ENCODE measurements around the gene DBET. TPM values are rescaled to one million over a fixed set of nuclear protein-coding genes. Genes with fewer than 3 reads are reported as not detected.
"Not testable (repeated sequence)": the region's sequence is repeated elsewhere in the genome, so short reads cannot be mapped to it uniquely, and the experiment has no call there.

The DBET gene
- polyA plus RNA-seq, 1 donor from 2014 or later = not detected

DNA sequence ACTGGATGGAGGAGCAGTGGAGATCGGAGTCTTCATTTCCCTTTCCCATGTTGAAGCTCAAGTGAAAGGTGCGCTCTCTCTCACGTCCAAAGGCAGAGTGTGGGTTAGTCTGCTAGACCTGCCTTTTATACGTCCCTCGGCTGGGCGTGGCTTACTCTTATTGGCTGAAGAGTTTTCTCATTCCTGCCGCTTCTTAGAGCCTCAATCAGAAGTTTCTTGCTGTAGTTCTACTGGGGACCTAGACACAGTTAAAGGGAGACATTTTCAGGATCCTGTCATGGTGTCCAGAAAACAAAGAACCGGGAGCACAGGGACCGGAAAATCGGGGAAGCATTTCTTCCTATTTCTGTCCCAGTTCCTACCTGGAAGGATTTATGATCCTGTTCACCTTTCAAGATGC, 37.1 kb upstream of the DBET start, which contains the start of gene FRG2:
Gene FRG2 (minus strand): TSS at position 101 of the 400 bp plus-strand sequence. CDS start 52 bp downstream, at position 49.
- H3K36me3 Mint-ChIP-seq, H3K27me3 Mint-ChIP-seq, H3K4me3 Mint-ChIP-seq, H3K4me1 Mint-ChIP-seq, H3K27ac Mint-ChIP-seq, H3K9me3 Mint-ChIP-seq: not testable (repeated sequence)

DNA sequence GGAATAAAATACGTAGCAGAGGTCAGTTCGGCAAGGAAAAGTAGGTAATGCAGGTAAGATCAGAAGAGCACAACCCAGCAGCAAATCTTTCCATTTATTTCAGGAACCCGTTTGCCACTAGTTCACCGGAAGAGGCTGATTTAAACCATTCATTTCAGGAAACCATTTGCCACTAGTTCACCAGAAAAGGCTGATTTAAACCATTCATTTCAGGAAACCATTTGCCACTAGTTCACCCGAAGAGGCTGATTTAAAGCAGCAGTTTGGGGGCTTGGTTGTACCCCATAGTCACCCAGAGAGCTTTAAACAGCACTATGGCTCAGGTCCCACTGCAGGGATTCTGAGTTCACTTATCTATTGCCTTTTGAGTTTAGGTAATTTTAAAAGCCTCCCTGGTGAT, 33.0 kb upstream of the DBET start:
- not testable (repeated sequence) for H3K27ac Mint-ChIP-seq, H3K9me3 Mint-ChIP-seq, H3K4me3 Mint-ChIP-seq, H3K36me3 Mint-ChIP-seq, H3K4me1 Mint-ChIP-seq, H3K27me3 Mint-ChIP-seq

DNA sequence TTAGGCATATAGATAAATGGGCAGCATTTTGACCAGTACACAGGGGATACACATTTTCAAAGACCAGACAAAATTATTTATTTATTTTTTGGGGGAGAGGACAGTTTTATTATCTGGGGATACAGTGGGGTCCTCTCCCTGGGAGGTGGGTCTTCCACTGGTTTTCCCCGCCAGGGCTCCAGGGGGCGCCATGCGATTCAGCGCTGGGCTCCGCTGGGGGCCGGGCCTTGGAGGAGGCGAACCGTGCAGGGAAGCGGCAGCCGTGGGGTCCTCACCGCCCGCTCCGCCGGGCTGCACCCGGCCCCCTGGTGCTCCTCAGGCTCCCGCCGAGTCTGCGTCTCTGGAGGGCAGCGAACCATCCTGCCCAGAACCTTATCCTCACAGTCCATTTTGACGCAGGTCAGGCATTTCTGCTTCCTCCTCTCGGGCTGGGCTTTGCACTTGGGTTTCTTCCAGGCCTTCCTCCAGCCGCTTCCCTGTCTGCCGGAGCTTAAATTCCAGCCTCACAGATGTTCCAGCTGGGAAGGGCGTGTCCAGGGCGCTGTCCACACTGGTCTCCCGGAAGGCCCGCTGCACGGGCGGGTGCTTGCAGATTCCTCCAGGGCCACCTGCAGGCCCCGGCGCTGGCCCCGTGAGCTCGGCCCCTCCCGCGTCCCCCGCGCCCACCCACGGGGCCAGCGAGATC, 26.5 kb upstream of the DBET start:
- H3K27ac Mint-ChIP-seq, H3K9me3 Mint-ChIP-seq, H3K4me1 Mint-ChIP-seq, H3K36me3 Mint-ChIP-seq, H3K27me3 Mint-ChIP-seq: not testable (repeated sequence)
- peak overlapping the region in 2 of 4 donors; percentile 9 to 43 for H3K4me3 Mint-ChIP-seq

GRCh38 chr4:190040873-190041272, 23.4 kb upstream of the DBET start:
- not testable (repeated sequence) for H3K27me3 Mint-ChIP-seq

DNA sequence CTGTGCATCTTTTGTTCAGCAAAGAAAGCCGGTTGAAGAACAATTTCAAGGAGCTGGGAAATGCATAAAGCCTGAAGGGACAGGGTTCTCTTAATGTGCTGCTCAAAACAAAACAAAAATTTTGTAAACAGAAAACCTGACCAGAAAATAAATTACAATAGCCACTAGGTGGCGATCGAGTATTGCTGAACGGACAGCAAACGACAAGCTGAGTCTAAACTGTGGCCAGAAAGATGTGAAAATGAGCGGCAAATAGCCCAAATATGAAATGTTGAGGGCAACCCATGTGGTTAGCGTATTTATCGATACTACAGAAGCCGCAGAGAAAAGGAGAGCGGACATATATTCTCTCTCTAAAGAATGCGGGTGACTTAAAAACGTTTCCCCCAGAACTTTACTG, 16.7 kb upstream of the DBET start:
- H3K27ac Mint-ChIP-seq, H3K9me3 Mint-ChIP-seq, H3K4me1 Mint-ChIP-seq, H3K27me3 Mint-ChIP-seq, H3K4me3 Mint-ChIP-seq, H3K36me3 Mint-ChIP-seq: not testable (repeated sequence)

More at GRCh38 chr4:190040873-190041272, 23.4 kb upstream of the DBET start:
- not testable (repeated sequence) for H3K4me3 Mint-ChIP-seq, H3K4me1 Mint-ChIP-seq, H3K27ac Mint-ChIP-seq, H3K9me3 Mint-ChIP-seq, H3K36me3 Mint-ChIP-seq

- not testable (repeated sequence) for H3K27me3 Mint-ChIP-seq, H3K4me3 Mint-ChIP-seq, H3K4me1 Mint-ChIP-seq, H3K36me3 Mint-ChIP-seq, H3K9me3 Mint-ChIP-seq, H3K27ac Mint-ChIP-seq
Measured at GRCh38 chr4:190049378-190050239, 14.7 kb upstream of the DBET start.

DNA sequence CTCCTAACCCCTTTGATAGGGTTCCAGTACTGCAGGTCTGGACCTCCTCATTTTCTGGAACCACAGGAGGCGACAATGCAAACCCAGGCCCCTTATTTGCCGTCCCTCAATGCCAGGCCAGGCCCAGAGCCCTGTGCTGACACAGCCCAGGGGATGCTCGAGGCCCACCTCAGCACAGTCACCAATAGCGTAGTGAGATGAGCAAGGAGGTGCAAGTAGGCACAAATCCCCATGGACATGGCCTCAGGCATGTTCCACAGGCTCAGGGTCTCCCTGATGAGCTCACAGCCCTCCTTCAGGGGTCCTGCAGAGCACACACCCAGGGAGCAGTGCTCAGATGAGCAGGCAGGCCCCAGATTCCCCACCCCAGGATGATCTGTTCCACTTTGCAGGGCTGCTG, 5.3 kb upstream of the DBET start:
- H3K4me3 Mint-ChIP-seq, H3K27me3 Mint-ChIP-seq, H3K9me3 Mint-ChIP-seq, H3K27ac Mint-ChIP-seq, H3K4me1 Mint-ChIP-seq, H3K36me3 Mint-ChIP-seq: not testable (repeated sequence)

DNA sequence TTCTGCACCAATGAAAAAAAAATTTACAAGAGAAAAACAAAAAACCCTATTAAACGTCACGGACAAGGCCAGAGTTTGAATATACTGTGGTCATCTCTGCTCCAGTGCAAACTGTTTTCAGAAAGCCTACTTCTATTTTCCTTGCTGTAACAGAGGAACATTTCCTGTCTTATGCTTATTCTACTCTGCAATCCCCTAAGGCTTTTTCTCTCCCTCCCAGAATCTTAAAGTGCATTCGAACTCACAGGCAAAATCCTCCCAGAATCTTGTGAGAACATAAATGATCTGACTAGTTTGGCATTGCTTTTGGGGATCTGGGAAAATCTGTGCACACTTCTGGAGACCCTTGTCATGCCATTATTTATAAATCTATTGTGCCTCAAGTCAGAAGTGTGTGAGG, 503 bp downstream of the DBET start:
- not testable (repeated sequence) for H3K9me3 Mint-ChIP-seq, H3K27ac Mint-ChIP-seq, H3K4me1 Mint-ChIP-seq, H3K4me3 Mint-ChIP-seq, H3K27me3 Mint-ChIP-seq, H3K36me3 Mint-ChIP-seq

- H3K36me3 Mint-ChIP-seq, H3K9me3 Mint-ChIP-seq, H3K4me1 Mint-ChIP-seq, H3K27me3 Mint-ChIP-seq, H3K27ac Mint-ChIP-seq, H3K4me3 Mint-ChIP-seq: not testable (repeated sequence)
Measured at GRCh38 chr4:190068351-190068750, 4.0 kb downstream of the DBET start.

DNA sequence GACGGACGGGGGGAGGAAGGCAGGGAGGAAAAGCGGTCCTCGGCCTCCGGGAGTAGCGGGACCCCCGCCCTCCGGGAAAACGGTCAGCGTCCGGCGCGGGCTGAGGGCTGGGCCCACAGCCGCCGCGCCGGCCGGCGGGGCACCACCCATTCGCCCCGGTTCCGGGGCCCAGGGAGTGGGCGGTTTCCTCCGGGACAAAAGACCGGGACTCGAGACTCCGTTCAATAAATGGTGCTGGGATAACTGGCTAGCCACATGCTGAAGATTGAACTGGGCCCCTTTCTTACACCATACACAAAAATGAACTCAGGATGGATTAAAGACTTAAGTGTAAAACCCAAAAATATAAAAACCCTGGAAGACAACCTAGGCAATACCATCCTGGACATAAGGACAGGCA, 28.8 kb downstream of the DBET start:
- not testable (repeated sequence) for H3K36me3 Mint-ChIP-seq, H3K4me3 Mint-ChIP-seq, H3K27me3 Mint-ChIP-seq, H3K4me1 Mint-ChIP-seq, H3K27ac Mint-ChIP-seq, H3K9me3 Mint-ChIP-seq

DNA sequence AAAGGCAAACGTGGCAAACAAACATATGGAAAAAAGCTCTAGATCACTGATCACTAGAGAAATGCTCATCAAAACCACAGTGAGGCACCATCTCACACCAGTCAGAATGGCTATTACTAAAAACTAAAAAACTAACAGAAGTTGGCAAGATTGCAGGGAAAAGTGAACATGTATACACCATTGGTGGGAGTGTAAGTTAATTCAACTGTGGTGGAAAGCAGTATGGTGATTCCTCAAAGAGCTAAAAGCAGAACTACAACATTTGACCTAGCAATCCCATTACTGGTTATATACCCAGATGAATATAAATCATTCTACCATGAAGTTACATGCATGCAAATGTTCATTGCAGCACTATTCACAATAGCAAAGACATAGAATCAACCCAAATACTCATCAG, 29.7 kb downstream of the DBET start:
- not testable (repeated sequence) for H3K27me3 Mint-ChIP-seq, H3K4me3 Mint-ChIP-seq, H3K27ac Mint-ChIP-seq, H3K4me1 Mint-ChIP-seq, H3K36me3 Mint-ChIP-seq, H3K9me3 Mint-ChIP-seq

DNA sequence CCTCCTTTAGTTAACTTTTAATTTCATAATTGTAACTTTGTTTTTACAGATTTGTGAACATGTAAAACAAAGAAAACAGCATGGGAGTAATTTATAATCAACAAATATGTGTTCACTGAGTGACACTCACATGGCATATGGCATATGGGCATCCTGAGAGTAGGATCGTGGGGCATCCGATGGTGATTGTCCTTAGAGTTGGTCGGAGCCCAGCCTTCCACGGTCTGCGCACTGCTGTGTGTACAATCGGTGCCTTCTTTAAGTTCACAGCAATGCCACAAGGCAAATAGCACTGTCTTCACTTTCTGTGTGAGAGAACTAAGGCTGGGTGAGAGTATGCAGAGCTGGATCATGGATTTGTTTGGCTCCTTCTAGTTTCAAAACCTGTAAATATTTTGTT, 31.0 kb downstream of the DBET start:
- not testable (repeated sequence) for H3K27ac Mint-ChIP-seq, H3K27me3 Mint-ChIP-seq, H3K4me1 Mint-ChIP-seq, H3K36me3 Mint-ChIP-seq, H3K4me3 Mint-ChIP-seq, H3K9me3 Mint-ChIP-seq

DNA sequence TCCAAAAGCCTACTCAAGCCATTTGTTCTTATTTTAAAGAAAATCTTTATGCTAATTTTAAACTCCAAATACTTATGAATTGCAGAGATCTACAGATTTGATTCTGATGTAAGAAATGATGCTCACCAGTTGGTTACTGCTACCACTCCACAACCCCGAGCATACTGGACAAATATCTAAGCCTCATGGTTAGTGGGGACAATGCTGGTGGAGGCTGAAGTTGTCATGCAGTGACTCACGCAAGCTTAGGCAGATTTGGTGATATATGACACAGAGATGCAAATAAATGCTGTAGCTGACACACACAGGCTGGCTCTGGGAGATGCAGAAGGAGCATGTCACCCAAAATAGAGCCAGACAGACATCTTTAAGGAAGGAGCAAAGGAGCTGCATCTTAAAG, 35.3 kb downstream of the DBET start:
- not testable (repeated sequence) for H3K36me3 Mint-ChIP-seq, H3K4me1 Mint-ChIP-seq, H3K4me3 Mint-ChIP-seq, H3K27me3 Mint-ChIP-seq, H3K9me3 Mint-ChIP-seq, H3K27ac Mint-ChIP-seq

DNA sequence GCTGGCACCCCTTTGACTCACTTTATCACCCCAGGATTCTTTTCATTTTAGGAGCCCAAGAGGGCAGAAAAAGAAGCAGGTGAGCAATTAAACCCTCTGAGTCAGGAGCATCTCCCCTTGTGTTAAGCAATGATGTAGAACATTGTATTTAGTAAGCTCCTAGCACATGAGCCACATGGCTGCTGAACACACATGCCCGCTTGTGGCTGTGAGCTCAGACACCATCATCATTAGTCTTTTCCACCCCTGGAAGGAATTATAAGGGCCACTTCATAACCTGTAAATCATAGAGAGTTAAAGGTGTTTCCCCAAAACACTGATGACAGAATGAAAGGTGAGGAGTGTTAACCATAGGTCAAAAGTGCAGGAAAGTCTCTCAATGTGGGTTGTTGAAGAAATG, 37.2 kb downstream of the DBET start:
- H3K4me1 Mint-ChIP-seq, H3K27me3 Mint-ChIP-seq, H3K27ac Mint-ChIP-seq, H3K9me3 Mint-ChIP-seq, H3K36me3 Mint-ChIP-seq, H3K4me3 Mint-ChIP-seq: not testable (repeated sequence)

- not testable (repeated sequence) for H3K9me3 Mint-ChIP-seq, H3K4me1 Mint-ChIP-seq
Measured at GRCh38 chr4:190106191-190106590, 41.9 kb downstream of the DBET start.

DNA sequence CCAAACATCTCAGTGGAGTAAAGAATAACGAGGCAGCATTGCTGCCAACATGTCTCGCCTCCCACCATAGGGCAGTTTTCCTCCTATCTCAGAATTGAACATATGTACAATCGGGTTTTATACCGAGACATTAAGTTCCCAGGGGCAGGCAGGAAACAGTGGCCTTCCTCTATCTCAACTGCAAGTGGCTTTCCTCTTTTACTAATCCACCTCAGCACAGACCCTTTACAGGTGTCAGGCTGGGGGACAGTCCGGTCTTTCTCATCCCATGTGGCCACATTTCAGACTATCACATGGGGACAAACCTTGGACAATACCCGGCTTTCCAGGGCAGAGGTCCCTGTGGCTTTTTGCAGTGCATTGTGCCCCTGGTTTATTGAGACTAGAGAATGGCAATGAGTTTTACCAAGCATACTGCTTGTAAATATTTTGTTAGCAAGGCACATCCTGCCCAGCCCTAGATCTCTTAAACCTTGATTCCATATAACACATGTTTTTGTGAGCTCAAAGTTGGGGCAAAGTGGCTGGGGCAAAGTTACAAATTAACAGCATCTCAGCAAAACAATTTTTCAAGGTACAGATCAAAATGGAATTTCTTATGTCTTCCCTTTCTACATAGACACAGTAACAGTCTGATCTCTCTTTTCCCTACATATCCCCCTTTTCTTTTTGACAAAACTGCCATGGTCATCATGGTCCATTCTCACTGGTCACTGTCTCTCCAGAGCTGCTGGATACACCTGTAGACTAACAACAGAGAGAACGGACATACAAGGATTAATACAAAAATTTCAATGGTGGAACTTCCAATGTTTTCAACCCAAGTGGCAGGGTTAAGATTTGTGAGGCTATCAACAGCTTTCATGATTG, 42.5 kb downstream of the DBET start:
- H3K27me3 Mint-ChIP-seq, H3K36me3 Mint-ChIP-seq, H3K4me1 Mint-ChIP-seq, H3K27ac Mint-ChIP-seq, H3K9me3 Mint-ChIP-seq, H3K4me3 Mint-ChIP-seq: not testable (repeated sequence)

More at GRCh38 chr4:190106191-190106590, 41.9 kb downstream of the DBET start:
- H3K27ac Mint-ChIP-seq, H3K27me3 Mint-ChIP-seq, H3K4me3 Mint-ChIP-seq, H3K36me3 Mint-ChIP-seq: not testable (repeated sequence)
